ENCODE results near the gene FAM124A.
A peak's percentile ranks its signal among the peaks of the same experiment; 100 is the strongest.

The FAM124A gene

DNA sequence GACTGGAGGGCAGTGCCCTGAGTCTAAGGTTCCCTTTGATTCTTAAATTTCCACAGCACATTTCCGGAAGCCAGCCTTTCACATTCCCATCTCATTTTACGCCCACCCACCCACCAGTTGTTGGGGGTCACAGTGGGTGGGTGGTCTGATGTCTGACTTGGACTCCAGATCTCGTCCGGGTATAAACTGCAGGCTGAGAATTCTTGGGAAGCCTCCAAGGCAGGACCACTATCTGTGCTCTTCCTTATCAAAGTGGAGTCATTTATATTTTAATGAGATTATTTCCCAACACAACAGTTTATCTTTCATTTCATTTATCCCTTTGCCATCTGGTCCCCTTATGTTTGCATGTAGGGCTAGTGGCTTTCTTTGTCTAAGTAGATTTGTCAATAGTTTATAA is 3.6 kb upstream of the FAM124A start:
- no peak for DNase-seq (ENCODE audit: low read depth)

DNA sequence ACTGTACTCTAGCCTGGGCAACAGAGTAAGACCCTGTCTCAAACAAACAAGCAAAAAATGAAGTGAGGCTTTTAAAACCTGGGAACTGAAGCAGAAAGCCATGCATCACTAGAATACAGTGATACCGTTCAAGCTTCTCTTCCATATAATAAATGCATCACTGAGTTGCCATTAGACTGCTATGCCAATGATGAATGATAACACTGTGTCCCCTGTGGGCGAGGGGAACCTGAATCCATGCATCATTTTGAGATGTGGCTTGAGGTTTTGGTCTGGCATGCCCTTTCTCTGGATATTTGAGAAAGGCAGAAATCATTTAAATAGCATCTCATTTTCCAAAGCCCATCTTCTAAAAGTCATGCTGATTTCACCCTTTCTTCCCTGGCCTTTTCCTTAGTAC is 1.5 kb upstream of the FAM124A start:
- TF ChIP-seq, protein P1, sequence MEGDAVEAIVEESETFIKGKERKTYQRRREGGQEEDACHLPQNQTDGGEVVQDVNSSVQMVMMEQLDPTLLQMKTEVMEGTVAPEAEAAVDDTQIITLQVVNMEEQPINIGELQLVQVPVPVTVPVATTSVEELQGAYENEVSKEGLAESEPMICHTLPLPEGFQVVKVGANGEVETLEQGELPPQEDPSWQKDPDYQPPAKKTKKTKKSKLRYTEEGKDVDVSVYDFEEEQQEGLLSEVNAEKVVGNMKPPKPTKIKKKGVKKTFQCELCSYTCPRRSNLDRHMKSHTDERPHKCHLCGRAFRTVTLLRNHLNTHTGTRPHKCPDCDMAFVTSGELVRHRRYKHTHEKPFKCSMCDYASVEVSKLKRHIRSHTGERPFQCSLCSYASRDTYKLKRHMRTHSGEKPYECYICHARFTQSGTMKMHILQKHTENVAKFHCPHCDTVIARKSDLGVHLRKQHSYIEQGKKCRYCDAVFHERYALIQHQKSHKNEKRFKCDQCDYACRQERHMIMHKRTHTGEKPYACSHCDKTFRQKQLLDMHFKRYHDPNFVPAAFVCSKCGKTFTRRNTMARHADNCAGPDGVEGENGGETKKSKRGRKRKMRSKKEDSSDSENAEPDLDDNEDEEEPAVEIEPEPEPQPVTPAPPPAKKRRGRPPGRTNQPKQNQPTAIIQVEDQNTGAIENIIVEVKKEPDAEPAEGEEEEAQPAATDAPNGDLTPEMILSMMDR (conservative IDR thresholded peaks at IDR 0.05; ENCODE audit: low read depth, low read length) = no peak
- no peak overlapping the region for H3K4me3 ChIP-seq (ENCODE audit: low read length)
- no peak for DNase-seq (ENCODE audit: low read depth)

More for the DNA sequence above, 3.6 kb upstream of the FAM124A start:
- no peak overlapping the region for H3K4me3 ChIP-seq (ENCODE audit: low read length)
- TF ChIP-seq, protein P1 (conservative IDR thresholded peaks at IDR 0.05; ENCODE audit: low read depth, low read length) = no peak

DNA sequence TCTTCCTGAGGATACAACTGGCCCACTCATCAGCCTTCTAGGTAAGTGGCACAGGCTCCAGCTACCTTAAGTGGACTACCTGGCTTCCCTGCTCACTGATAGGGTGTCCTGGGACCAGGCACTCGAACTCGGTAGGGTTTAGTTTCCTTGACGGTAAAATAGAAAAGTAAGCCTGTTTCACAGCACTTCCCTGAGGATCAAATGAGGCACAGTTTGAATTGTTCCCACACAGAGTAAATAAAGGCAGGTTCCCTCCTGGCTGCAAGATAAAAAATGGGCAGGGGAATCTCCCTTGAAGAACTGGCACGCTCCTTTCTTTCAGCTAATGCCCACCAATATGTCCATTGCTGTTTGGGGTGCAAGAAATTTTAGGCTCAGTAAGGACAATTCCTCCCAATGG is 1.1 kb upstream of the FAM124A start:
- no peak overlapping the region for H3K4me3 ChIP-seq (ENCODE audit: low read length)
- TF ChIP-seq, protein P1 (conservative IDR thresholded peaks at IDR 0.05; ENCODE audit: low read depth, low read length) = no peak
- DNase-seq (ENCODE audit: low read depth) = no peak

DNA sequence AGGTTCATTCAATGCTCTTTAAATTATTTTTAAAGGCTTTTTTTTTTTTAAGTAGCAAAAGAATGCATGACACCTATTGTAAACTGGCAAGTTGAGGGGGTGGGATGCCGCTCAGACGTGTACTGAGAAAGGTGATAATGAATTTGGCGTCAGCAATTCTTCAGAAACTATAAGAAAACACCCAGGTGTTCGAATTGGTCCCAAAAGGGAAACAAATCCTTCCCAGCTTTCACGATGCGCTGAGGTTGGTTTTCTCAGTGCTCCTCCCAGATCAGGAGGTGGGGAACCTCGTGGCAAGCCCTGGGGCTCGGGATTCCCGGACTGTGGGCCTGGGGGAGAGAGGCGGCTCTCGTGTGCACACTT is 543 bp upstream of the FAM124A start:
- TF ChIP-seq, protein P1 (conservative IDR thresholded peaks at IDR 0.05; ENCODE audit: low read depth, low read length) = no peak
- H3K4me3 ChIP-seq (ENCODE audit: low read length) = peak overlapping the region; percentile 71
- DNase-seq (ENCODE audit: low read depth) = no peak

DNA sequence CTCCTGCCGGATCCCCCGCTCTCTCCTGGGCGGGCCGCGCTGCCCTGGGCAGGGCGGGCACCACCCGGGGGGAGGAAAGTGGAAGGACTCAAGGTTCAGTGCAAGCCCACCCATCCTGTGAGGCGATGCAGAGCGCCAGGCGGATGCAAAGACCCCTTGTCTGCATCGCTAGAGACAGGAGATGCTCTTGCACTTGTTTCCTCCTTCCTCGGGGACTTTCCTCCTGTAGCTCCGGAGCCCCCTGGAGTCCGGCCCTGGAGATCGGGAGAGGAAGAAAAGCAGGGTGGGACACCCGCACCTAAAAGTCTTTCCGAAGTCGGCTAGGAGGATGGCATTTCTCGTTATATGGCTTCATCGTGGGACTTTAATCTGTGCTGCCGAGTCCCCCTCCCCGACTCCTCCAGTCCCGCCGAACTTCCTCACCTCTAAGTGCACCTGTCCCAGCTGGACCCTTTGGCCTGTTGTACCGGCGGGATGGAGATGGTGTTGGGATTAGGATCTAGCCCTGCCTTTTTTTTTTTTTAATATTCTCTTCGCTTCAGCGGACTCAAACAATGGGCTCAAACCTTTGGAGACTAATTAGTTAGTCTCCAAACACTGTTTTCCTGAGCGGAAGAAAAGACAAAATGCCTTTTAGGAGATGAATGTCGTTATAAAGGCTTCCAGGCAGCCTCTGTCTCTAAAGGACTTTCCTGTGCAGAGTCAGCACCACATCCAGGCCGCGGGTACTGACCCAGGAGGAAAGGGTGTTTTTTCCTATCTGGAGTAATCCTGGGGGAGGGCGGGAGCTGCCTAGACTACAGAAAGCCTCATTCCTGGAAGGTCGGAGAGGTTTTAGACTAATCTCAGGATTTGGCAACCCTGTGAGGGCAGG is 725 bp downstream of the FAM124A start:
- peak overlapping the region; percentile 91 for H3K4me3 ChIP-seq (ENCODE audit: low read length)
- TF ChIP-seq, protein P1 (conservative IDR thresholded peaks at IDR 0.05; ENCODE audit: low read depth, low read length) = peak; percentile 39
- no peak for DNase-seq (ENCODE audit: low read depth)

DNA sequence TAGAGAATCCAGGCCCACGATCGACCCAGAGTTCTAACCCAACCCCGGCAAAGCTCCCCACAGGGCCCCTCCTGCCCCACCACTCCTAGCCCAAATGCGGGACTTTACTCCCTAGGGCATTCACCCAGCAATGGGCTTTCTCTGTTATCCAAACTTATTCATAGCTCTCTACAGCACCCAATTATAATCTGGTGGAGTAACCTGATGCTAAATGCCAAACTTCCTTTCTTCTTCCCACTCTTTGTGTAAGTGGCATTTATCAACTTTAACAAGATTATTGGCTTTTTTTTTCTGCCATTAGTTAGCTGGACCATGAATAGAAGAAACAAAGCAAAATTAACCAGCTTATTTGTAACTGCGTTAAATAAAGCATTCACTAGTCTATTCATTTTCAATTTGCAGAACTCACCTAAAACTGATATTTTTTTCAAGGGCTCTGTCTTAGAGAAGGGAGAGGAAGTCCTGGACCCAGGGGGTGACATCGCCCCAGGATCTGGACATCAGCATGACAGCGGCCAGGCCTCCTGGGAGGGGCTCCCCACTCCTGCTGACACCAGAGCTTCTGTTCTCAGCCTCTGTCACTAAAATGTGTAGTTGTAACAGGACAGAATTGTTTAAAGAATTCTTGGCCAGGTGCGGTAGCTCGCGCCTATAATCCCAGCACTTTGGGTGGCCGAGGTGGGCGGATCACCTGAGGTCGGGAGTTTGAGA is 1.5 kb downstream of the FAM124A start:
- TF ChIP-seq, protein P1 (conservative IDR thresholded peaks at IDR 0.05; ENCODE audit: low read depth, low read length) = no peak
- DNase-seq (ENCODE audit: low read depth) = no peak

More for the DNA sequence above, 1.5 kb downstream of the FAM124A start:
- peak overlapping the region; percentile 91 for H3K4me3 ChIP-seq (ENCODE audit: low read length)
